Activated CD4-positive, alpha-beta T cell treated with anti-CD3 and anti-CD28 coated beads, Interleukin-2, Interleukin-6, amounts not matched to agents 100 ng/mL and 50 ng/mL, durations not matched to agents 16 hours and 8 hours (primary cell): Measurements from ENCODE around the gene SLC38A5.

Experiments used
- DNase-seq: peaks from one replicate; pipeline ENCODE4 v3.0.0-alpha.2; 2020

Gene SLC38A5

DNA sequence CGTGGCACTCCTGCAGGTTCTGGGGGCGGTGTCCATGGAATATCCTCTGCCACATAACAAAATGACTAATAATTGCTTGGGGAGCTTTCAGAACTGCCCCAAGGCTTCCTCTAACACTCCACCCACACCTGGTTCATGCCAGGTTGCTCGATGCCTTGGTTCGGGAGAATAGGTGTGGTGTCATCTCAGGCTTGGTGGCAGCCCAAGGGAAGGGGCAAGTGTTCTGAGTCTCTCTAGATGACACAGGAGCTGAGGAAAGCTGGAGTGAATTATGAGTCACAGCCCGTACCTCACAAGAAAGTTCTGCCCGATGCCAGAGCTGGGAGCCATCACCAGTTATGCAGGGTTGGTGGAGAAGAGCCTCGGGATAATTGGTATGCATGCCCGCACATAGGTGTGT, 20.6 kb upstream of the SLC38A5 start:
- DNase-seq = no peak

- DNase-seq = no peak
Measured at GRCh38 chrX:48489892-48490291, 19.8 kb upstream of the SLC38A5 start.

DNA sequence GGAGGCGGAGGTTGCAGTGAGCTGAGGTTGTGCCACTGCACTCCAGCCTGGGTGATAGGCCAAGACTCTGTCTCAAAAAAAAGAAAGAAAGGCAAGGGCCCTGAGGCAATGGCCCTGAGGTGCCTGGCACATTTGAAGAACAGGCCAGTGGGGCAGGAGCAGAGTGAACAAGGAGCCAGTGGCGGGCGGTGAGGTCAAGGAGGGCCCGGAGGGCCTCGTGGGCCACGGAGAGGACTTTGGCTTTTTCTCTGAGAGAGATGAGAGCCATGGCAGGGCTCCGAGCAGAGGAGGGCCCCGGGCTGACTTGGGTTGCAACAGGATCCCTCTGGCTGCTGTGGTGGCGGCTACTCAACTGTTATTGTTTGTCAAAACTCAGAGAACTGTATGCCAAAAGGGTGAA, 19.2 kb upstream of the SLC38A5 start:
- no peak for DNase-seq

GRCh38 chrX:48488034-48488433, 18.0 kb upstream of the SLC38A5 start:
- no peak for DNase-seq

GRCh38 chrX:48487362-48487798, 17.3 kb upstream of the SLC38A5 start:
- no peak for DNase-seq

DNA sequence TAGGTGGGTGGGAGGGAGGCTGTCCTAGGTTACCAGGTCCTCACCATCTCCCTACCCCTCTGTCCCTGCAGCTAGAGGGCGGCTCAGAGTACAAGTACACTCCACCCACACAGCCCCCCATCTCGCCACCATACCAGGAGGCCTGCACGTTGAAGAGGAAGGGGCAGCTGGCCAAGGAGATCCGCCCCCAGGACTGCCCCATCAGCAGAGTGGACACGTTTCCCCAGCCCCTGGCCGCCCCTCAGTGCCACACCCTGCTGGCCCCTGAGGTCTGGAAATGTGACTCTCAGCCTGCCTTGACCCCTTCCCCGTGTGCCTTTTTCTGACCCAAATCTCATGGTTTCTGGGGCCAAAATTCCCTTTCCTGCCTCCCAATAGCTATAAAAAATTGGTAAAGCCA, 12.5 kb upstream of the SLC38A5 start:
- no peak for DNase-seq

GRCh38 chrX:48480583-48480982, 10.5 kb upstream of the SLC38A5 start:
- no peak for DNase-seq

DNA sequence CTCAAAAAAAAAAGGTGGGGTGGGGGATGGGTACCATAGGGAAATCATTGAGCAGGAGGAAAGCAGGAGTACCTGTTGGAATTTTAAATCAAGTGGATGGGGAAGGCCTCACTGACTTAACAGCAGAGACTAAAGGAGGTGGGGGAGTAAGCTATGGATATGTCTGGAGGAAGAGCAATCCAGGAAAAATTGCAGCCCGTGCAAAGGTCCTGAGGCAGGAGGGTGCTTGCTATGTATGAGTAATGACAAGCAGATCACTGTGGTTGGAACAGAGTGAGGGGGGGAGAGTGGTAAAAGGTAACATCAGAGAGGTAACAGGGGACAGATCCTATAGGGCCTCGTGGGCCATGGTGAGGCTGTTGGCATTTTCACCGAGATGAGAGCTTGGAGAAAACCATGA, 10.1 kb upstream of the SLC38A5 start:
- DNase-seq = no peak

GRCh38 chrX:48478806-48479205, 8.7 kb upstream of the SLC38A5 start:
- DNase-seq = no peak

DNA sequence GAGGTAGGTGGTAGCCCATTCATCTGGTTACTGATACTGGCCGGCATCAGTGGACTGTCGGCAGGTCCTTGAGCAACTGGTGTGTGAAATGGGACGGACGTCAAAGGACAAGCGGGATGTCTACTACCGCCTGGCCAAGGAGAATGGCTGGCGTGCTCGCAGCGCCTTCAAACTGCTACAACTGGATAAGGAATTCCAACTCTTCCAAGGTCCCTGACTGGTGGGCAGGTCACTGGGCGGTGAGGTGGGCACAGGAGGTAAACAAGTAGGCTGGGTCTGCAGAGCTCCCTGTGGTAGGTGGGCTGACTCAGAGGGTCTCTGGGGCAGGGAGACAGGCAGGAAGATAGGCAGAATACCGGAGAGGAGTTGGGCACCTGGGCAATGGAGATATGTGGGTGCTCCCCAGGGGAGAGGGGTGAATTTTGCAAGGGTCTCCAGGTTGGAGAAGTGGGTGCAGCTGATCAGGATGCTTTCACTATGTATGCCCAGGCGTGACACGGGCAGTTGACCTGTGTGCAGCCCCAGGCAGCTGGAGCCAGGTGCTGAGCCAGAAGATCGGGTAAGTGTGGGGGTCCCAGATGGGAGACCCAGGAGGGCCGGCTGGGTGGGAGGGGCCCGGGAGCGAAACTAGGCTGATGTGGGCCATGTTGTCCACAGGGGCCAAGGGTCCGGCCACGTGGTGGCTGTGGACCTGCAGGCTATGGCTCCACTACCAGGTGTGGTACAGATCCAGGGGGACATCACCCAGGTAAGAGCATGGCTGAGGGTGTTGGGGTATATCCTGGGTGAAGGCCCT, 8.1 kb upstream of the SLC38A5 start:
- no peak for DNase-seq

DNA sequence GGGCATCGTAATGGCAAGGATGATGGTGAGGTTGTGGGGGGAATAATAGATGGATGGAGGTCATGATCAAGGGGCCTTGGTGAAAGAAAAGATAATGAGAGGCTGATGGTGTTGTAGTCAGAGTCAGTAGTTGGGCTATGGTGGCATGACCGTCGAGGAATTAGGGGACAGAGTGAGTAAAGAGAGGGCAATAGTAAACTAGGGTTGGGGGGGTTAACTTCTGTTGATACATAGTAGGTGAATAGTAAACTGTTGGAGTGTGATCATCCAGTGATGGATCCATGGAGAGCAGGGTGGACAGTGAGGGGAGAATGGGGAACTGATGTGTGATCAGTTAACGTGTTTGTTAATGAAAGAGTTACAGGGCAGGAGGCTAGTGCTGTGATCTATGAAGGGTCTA, 6.9 kb upstream of the SLC38A5 start:
- no peak for DNase-seq

DNA sequence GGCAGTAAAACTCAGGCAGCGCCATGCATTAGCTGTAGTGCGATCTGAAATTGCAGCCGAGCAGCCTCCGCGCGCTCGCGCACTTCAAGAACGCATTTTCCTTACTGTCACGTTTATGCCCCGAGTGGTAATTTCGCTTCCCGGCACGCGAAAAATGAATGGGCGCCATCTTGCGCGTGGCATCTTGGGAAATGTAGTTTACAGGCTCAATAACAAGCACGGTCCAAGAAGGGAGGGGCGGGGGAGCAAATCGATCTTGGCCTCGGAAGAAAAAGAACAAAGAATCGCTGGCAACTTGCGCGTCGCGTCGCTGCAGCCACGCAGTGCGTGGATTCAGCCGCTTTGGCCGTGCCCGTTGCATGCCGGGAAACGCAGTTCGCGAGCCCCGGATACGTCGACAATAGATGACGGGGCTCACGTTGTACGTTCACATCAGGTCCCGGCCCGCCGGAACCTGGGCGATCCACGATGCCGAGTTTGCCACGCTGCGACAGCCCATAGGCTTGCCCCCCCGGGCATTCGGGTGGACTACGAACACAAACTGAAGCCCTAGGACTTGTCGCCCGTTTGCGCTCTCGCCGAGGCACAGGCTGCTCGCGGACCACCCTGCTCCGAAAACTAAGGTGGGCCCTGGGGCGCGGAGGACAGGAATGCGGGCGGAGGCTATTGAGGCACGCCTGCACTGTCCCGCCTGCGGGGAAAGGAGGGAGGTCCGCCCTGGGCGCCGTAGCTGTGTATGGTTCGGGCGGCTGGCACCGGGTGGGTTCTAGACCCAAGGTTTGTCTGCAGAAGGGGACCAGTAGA, 5.9 kb upstream of the SLC38A5 start, which contains the start of gene FTSJ1:
Gene FTSJ1 (plus strand): TSS at position 426 of the 804 bp plus-strand sequence. CDS start 1,849 bp downstream, outside the sequence.
- peak; percentile 91 for DNase-seq

DNA sequence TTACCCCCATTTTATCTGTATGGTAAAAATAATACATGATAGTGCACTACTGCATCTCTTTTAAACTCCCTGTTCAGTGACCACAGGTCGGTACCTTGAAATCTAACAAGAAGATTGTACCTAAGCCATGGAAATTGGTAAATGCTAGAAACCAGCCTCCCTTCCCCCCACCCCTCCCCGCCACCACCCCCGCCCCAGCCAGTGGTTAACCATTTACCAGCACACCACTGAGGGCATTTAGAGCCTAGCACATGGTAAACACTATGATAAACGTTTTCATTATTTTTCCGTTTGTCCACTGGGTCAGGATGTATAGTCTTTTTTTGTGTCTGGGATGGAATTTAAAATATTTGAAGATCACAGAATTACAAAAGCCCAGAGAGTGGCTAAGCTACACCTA, 5.2 kb upstream of the SLC38A5 start:
- DNase-seq = no peak

- no peak for DNase-seq
Measured at GRCh38 chrX:48474581-48474980, 4.5 kb upstream of the SLC38A5 start.

DNA sequence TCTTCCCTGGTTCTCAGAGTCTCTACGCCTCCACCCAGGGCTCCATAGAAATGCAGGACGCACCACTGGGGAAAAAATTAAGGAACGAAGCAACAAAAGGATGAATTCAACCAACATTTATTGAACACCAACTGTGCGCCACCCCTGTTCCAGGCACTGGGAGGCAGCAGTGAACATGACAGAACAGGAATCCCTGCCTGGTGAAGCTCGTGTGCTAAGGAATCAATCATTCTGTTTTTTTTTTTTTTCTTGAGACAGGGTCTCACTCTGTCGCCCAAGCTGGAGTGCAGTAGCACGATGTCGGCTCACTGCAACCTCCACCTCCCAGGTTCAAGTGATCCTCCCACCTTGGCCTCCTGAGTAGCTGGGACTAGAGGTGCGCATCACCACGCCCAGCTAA, 4.1 kb upstream of the SLC38A5 start:
- no peak for DNase-seq

DNA sequence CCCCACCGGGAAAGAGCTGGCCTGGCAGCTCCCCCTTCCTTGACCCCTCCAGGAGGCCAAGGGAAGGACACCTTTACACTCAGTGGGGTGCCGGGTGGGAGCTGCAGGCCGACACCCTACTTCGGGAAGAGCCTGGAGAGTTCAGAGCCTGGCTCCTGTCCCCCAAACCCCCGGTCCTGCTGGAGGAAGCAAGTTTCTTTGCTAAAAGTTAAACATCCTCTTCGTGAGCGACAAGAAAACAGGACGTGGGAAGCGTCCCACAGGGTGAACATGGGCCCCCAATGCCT, 3.6 kb upstream of the SLC38A5 start:
- DNase-seq = no peak

DNA sequence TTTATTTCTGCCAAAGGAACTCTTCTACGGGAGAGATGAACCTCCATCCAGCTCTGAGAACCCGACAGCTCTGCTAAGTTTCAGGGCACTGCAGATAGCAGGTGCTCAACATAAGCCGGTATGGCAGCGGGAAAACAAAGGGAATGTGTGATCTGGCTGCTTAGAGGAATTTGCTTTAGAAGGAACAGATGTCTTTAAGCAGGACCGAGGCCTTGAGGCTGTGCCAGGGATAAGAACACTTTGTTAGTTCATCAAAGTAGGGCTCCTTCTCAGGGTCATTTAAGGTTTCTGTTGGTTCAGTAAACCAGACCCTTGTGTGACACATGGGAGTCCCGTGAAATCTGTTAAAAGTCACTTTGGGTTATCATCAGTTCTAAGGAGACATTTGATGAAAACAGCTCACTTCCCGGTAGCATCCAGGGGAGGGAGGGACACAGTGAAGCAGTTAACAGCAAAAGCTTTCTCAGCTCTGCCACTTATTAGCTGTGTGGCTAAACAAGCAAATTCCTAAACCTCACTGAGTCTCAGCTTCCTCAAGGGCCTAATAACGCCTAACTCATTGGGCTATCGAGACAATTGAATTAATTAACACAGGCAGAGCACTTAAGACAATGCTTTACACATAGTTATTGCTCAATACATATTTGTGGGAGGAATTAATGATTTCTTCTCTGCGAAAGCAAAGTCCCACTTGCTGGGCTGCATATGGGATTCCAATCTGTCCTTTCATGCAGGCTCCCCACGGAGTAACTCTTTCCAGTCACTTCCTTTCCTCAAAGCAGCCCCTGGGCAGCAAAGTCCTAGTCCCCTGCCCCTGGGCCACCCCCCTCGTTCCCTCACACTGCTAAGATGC, 3.0 kb upstream of the SLC38A5 start:
- no peak for DNase-seq

DNA sequence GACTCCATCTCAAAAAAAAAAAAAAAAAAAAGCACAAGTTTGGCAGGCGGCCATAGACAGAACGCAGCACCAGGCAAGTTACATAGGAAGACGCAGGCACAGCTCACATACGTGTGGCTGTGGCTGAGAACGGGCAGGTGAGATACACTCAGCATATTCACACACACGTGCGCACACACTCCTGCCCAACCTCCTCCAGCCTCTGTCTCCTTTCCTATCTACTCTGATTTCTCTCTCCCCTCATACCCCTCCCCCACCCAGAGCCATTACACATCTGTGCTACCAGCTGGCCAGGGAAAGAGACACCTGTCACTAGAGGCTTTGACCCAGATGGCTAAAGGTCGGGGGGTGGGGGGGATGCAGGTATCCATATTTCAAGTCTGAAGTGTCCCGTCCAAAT, 2.2 kb upstream of the SLC38A5 start:
- no peak for DNase-seq

GRCh38 chrX:48471504-48471903, 1.4 kb upstream of the SLC38A5 start:
- no peak for DNase-seq

DNA sequence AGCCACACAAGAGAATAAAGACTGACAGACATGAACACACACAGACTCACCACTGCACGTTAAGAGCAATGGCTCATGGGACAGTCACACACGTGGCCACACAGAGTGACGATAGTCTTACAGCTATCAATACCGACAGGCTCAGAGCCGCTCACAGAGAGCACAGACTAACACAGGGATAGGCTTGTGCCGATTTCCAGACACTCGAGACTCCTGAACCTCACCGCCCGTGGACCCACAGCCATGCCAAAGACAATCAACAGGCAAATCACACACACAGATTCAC, 716 bp upstream of the SLC38A5 start:
- no peak for DNase-seq

- peak; percentile 66 for DNase-seq
Measured at GRCh38 chrX:48468693-48469691, 1.1 kb downstream of the SLC38A5 start.

DNA sequence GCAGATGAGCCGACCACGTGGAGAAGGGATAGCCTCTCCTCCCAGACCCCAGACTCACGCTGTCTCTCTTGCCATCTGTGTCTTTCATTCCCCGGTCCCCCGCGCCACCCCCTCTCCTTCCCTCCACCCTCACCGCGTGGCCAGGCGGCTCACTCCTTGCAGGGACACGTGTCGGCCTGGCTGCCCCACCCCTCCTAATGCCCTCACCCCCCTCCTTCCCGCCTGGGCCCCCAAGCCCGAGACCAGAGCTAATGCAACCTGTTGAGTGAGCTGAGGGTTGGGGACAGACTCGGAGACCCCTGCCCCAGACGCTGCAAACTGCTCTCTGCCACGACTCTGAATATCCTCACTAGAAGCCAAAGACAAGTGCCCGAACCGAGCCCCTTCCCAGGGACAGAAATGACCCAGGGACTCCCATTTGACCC, 1.8 kb downstream of the SLC38A5 start:
- peak; percentile 71 for DNase-seq
